GM18873 (cell line): ENCODE measurements around the gene MASP1.

Experiments
- ATAC-seq: cut with Tn5 transposase; IDR thresholded peaks from one replicate; pipeline ENCODE4 v1.9.1; 2021; ENCODE audit warnings: mild to moderate bottlenecking, moderate library complexity, moderate number of reproducible peaks; ENCODE audit not compliant: unreplicated experiment, low FRiP score

The MASP1 gene

DNA sequence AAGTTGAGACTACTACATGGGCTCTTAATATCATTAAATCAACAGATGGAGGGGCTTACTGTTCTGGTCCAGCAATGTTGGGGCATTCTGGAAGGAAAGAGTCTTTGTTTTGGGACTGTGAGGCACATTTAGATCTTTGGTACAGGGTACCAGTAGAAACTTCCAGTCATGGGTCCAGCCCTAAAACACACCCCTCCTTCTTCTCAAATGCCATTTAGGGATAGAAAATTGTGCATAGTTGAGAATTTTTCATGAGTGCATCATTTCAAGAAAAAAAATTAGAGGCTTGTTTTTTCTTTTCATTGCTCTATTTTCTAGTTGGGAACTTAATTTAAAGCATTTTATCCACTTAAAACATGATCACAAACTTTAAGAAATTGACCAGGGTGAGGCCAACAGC lies 98.4 kb downstream of the MASP1 start:
- ATAC-seq: no peak

DNA sequence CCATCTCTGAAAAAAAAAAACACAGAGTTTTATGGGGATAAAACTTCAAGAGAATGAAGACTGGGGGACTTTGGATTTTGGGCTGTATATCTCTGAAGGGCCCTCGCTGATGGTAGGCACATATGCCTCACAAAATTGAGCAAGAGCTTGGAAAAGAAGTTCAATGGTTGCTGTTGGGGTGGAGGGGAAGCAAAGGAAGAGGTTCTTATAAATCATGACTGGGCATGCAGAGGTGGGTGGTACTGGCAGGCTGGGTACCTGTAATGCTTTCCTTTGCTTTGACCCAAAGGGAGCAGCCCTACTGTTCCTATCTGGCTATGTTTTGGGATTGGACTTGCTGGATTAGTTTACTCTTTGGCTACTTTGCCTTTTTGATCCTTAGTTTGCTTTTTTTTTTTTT lies 100.3 kb downstream of the MASP1 start:
- no peak for ATAC-seq

DNA sequence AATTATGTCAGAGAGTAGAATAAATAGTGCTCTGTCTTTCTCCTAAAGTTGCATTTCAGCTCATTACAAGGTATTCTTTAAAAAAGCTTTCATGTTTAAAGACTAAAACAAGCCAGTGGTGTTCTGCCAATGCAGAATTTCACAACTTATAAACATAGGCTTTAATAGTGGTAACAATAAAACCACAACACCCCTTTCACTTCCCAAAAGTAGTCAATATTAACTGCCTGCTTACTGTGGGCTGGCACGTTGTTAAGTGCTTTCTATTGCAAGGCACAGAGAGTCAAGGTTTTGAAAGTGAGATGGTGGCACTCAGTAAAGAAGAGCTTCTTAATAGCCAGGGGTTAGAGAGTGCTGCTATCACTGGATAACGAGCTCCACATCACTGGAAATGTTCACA lies 102.6 kb downstream of the MASP1 start:
- ATAC-seq: no peak

DNA sequence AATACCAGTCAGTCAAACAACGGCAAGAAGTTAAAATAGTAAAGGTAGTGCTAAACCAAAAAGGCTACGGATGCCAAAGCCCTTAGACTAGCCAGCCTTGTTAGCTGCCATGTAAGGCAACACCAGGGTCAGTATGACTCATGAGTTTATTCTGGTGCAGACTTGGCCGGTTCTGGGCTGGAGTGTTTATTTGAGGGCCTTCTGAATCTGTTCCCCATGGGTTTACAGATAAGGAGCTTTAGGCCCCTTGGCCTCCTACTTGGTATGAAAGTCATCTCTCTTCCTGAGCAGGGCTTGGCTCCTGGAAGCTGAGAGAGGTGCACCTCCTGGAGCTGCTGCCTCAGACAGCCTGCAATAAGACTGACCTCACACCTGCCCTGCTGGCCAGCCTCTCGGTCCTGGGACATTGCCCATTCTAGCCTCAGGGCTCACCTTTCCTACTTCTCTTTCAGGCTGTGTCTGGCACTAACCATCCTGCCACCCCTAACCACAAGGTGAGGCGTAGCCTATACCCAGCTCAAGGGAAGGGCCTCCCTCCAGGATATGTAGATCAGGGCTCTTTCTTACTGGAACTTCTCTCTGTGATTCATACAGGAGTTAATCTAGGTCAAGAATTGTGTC lies 104.6 kb downstream of the MASP1 start:
- no peak for ATAC-seq

DNA sequence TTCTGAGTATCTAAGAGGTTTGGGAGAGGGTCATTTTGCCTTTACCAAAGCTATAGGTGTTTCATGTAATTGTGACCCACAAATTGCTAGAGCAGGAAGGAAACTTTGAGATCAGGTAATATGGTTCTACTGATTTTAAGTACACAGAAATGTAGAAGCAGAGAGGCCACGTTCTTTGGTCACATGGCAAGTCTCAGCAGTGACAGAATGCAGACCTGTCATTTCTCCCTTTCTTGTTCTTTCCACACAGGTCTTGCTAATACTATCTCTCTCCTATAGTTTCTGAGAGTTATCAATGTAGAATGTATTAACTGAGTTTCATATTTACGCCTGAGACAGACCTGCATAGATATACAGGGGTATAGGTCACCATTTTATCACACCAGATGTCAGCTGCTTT lies 105.2 kb downstream of the MASP1 start:
- ATAC-seq: no peak

DNA sequence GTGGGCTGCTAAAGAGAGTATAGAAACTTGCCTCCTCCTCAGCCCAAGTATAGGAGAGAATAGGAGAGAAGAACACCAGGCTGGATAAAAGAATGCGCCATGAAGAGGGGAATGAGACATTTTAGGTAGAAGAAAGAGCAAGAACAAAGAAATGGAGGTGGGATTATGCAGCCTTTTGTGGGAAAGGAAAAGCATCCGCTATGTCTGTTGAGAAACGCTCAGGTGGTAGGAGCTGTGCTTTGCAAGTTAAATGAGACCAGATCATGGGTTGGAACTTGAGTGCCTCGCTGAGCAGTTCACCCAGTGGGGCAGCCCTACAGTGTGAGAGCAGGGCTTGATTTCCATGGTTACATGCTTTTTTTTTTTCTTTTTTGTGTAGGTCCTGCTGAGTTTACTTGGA lies 105.8 kb downstream of the MASP1 start:
- no peak for ATAC-seq
